Testis (tissue), 3 donors: ENCODE results near the gene AAK1. TPM values are rescaled to one million over a fixed set of nuclear protein-coding genes. Genes with fewer than 3 reads are reported as not detected.
"Not testable (repeated sequence)": the region's sequence is repeated elsewhere in the genome, so short reads cannot be mapped to it uniquely, and the experiment has no call there.

ENCODE experiments used
- DNase-seq: peaks from one replicate; pipeline ENCODE4 v3.0.0-alpha.2; 2019
- H3K27ac ChIP-seq, 2 donors: fragments of 200-600 bp; sonication (generic); one replicate each; pipeline ENCODE4 v1.5.1; 2019
- H3K27me3 ChIP-seq: fragments of 200-600 bp; sonication (generic); one replicate; pipeline ENCODE4 v1.5.1; 2019
- H3K36me3 ChIP-seq: fragments of 200-600 bp; sonication (generic); one replicate; pipeline ENCODE4 v1.5.1; 2017; ENCODE audit warnings: low read depth; ENCODE audit errors: missing control alignments
- H3K4me1 ChIP-seq: fragments of 200-600 bp; sonication (generic); one replicate; pipeline ENCODE4 v1.5.1; 2019
- H3K4me3 ChIP-seq, 2 donors: fragments of 200-600 bp; sonication (generic); one replicate each; pipeline ENCODE4 v1.5.1; 2017 to 2019
- H3K9me3 ChIP-seq: fragments of 200-600 bp; sonication (generic); one replicate; pipeline ENCODE4 v1.5.1; 2017
- CTCF ChIP-seq, 3 experiments: fragments of 450-650 bp in 2 of 3; fragments of 200-600 bp in 1 of 3; sonication (generic) in 1 of 3; IDR thresholded peaks; one replicate each; pipeline ENCODE4 v1.5.1; 2016 to 2019; ENCODE audit warnings: antibody characterized with exemption in 3 of 3, mild to moderate bottlenecking in 2 of 3, moderate library complexity in 1 of 3
- POLR2A ChIP-seq: fragments of 450-650 bp; IDR thresholded peaks from one replicate; pipeline ENCODE4 v1.6.1; 2017; ENCODE audit warnings: antibody characterized with exemption, mild to moderate bottlenecking, moderate library complexity
- WGBS, 2 donors: methylation state at CpG; one replicate each; pipeline ENCODE4 v1.1.5; 2018; 5-methylcytosine and 5-hydroxymethylcytosine counted together
- intact Hi-C: fragments of 100-400 bp; cut with DNase I; formaldehyde crosslinking; loops from one replicate; pipeline ENCODE4 v1.15.1; 2023; ENCODE audit warnings: low total_unique reads
- polyA plus RNA-seq: library from polyadenylated mRNA; stranded (reverse); fragments of 350-450 nt; fragmentation: Illumina TruSeq; extraction: RNeasy Lipid Tissue Mini Kit (QIAGEN cat#74804); gene quantifications from one replicate; pipeline ENCODE4 v1.2.3, GENCODE V29; 2014; ENCODE audit warnings: low read depth, low replicate concordance; ENCODE audit not compliant: insufficient read depth
- total RNA-seq, 2 donors: library from RNA; depleted of rRNA; stranded (reverse); fragments of >200 nt; gene quantifications; one replicate each; pipeline ENCODE4 v1.2.3, GENCODE V29; 2016

The AAK1 gene
- total and polyA plus RNA-seq, 3 donors from 2014 or later, result 20.3 to 62.1 (median 47.9) TPM

DNA sequence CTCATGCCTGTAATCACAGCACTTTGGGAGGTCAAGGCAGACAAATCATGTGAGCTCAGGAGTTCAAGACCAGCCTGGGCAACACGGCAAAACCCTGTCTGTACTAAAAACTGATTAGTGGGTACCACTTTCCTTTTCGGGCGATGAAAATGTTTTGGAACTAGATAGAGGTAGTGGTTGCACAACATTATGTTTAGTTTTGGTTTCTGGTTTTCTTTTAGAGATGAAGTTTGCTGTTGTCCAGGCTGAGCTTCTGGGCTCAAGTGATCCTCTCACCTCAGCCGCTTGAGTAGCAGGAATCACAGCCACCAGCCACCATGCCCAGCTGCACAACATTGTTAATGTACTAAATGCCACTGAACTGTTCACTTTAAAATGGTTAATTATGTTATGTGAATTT lies 27.6 kb downstream of the AAK1 start:
- Histone ChIP-seq H3K9me3 (no peaks in the 10 kb centered on the region), H3K27ac (no peak overlapping the region), H3K27me3 (no peaks in the 10 kb centered on the region), H3K4me1 (peaks cover 15% of the 10 kb centered on the region), H3K36me3 (no peaks in the 10 kb centered on the region), H3K4me3 (no peak overlapping the region)
- 87 to 91% methylated on average over 4 of the region's 4 CpGs for WGBS, 2 donors
- DNase-seq, result no peak
- TF ChIP-seq POLR2A, result no peak
- intact Hi-C loops, result no loop called here

GRCh38 chr2:69615078-69615625 lies 28.4 kb downstream of the AAK1 start:
- H3K9me3 ChIP-seq, result no peaks in the 10 kb centered on the region
- DNase-seq, result no peak
- WGBS, 2 donors, result 97% methylated on average over 7 of the region's 7 CpGs
- no peak overlapping the region for H3K27ac ChIP-seq
- H3K36me3 ChIP-seq, result no peaks in the 10 kb centered on the region
- no peak for TF ChIP-seq POLR2A
- no peak for TF ChIP-seq CTCF (IDR thresholded peaks at IDR 0.05)
- no peaks in the 10 kb centered on the region for H3K27me3 ChIP-seq
- intact Hi-C loops, result no loop called here
- H3K4me1 ChIP-seq, result peaks cover 15% of the 10 kb centered on the region
- no peak overlapping the region for H3K4me3 ChIP-seq

DNA sequence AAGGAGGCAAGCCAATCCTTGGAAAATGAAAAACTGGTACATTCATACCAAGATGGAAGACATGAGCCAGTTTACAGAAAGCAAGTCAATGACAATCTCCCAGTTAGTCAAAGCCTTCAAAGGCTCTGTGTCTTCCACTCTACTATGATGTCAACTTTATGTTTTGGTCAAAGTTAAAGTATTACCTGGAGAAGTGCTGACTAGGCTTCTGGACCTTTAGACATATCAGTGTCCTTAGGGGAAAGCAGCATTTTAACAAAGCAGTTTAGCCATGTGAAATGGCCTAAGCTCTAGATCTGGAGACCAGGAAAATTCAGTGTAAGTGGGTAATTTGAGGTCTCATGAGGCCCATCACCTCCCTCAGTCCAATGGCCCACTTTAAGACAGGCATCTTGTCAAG lies 30.8 kb downstream of the AAK1 start:
- Histone ChIP-seq H3K27me3 (no peaks in the 10 kb centered on the region), H3K4me1 (no peaks in the 10 kb centered on the region), H3K9me3 (no peaks in the 10 kb centered on the region), H3K4me3 (no peak overlapping the region), H3K36me3 (no peaks in the 10 kb centered on the region), H3K27ac (no peak overlapping the region)
- TF ChIP-seq POLR2A (no peak), CTCF (IDR thresholded peaks at IDR 0.05) (no peak)
- intact Hi-C loops, result no loop called here
- DNase-seq, result no peak

GRCh38 chr2:69612200-69612599 lies 31.3 kb downstream of the AAK1 start:
- Histone ChIP-seq H3K4me3 (no peak overlapping the region), H3K27me3 (no peaks in the 10 kb centered on the region), H3K4me1 (no peaks in the 10 kb centered on the region), H3K9me3 (no peaks in the 10 kb centered on the region), H3K36me3 (no peaks in the 10 kb centered on the region), H3K27ac (no peak overlapping the region)
- no peak for DNase-seq
- intact Hi-C loops, result no loop called here
- 83 to 86% methylated on average over 3 of the region's 3 CpGs for WGBS, 2 donors
- no peak for TF ChIP-seq POLR2A
- TF ChIP-seq CTCF (IDR thresholded peaks at IDR 0.05), result no peak

GRCh38 chr2:69608109-69608508 lies 35.4 kb downstream of the AAK1 start:
- WGBS, 2 donors, result 92 to 98% methylated on average over 1 to 2 of the region's 2 CpGs
- no peaks in the 10 kb centered on the region for H3K36me3 ChIP-seq
- intact Hi-C loops, result no loop called here
- H3K4me1 ChIP-seq, result no peaks in the 10 kb centered on the region
- no peak overlapping the region for H3K27ac ChIP-seq
- no peak overlapping the region for H3K4me3 ChIP-seq
- no peaks in the 10 kb centered on the region for H3K27me3 ChIP-seq
- no peak for DNase-seq
- no peaks in the 10 kb centered on the region for H3K9me3 ChIP-seq
- TF ChIP-seq POLR2A, result no peak

DNA sequence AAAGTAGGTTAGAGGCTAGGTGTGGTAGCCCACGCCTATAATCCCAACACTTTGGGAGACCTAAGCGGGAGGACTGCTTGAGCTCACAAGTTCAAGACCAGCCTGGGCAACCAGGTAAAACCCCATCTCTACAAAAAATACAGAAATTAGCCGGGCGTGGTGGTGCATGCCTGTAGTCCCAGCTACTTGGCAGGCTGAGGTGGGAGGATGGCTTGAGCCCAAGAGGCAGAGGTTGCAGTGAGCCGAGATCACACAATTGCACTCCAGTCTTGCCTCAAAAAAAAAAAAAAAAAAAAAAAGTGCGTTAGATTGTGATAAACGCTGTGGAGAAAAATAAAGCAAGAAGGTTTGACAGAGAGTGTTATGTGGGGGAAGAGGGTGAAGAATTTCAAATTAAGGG lies 36.8 kb downstream of the AAK1 start:
- DNase-seq, H3K9me3 ChIP-seq, H3K36me3 ChIP-seq, H3K27me3 ChIP-seq, intact Hi-C loops, H3K27ac ChIP-seq, H3K4me1 ChIP-seq, H3K4me3 ChIP-seq: not testable (repeated sequence)
- 85% methylated on average over 7 of the region's 7 CpGs for WGBS, 2 donors
